NCI-H748 (cell line): ENCODE measurements around the gene PNMT.
A peak's percentile ranks its signal among the peaks of the same experiment; 100 is the strongest.

Experiments used
- DNase-seq: peaks from one replicate; lab custom pipeline; 2025; ENCODE audit not compliant: unreplicated experiment; lab: John Stamatoyannopoulos, UW

Gene PNMT

GRCh38 chr17:39653316-39653661 is 15.0 kb upstream of the PNMT start:
- DNase-seq, result no peak

DNA sequence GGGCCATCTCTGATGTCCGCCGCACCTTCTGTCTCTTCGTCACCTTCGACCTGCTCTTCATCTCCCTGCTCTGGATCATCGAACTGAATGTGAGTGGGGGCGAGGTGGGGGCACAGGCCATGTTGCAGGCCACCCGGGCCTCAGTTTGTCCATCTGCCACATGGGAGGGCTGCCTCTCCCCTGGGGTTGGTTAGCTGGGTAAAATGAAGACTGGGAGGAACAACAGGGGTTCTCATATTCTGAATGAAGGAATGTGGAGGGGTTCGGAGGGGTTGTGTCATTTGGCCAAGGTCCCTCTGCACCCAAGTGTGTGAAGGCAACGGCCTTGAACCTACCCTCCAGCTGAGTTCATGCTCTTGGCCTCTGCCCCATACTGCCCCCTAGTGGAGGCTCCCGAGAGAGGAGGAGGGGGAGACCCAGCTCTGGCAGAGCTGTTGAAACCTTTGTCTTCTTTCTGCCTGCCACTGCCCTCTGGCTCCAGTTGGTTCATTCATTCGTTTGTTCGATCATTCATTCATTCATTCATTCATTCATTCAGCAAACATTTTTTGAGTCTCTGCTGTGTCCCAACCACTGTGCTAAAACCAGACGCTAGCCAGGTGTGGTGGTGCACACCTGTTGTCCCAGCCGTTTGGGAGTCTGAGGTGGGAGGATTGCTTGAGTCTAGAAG is 14.5 kb upstream of the PNMT start:
- peak; percentile 36 for DNase-seq

DNA sequence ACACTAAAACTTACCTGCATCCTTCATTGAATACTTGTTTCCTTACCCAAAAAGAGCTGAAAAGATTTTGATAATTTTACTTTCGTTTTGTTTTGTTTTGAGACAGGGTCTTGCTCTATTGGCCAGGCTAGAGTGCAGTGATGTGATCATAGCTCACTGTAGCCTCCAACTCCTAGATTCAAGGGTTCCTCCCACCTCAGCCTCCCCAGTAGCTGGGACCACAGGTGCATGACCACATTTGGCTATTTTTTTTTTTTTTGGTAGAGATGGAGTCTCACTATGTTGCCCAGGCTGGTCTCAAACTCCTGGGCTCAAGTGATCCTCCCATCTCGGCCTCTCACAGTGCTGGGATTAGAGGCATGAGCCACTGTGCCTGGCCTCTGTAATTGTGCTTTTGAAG is 13.1 kb upstream of the PNMT start:
- no peak for DNase-seq

GRCh38 chr17:39658346-39658745 is 9.9 kb upstream of the PNMT start:
- DNase-seq, result no peak

- no peak for DNase-seq
Observed at GRCh38 chr17:39658760-39659159, 9.5 kb upstream of the PNMT start.

GRCh38 chr17:39659279-39660010 is 8.8 kb upstream of the PNMT start:
- DNase-seq, result no peak

DNA sequence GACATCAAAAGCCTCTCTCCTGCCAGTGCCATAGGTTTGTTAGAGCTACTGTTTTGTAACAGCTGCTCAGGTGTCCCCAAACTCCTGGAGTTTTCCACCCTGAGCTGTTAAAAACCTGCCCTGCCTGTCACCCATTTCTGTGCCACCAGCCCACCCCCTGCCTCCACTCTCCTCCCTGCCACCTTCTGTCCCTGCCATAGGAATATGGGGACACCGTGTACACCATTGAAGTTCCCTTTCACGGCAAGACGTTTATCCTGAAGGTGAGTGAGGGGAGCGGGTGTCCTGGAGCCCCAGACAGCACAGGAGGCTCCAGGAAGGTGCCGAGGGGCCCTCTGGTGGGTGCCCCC is 8.3 kb upstream of the PNMT start:
- DNase-seq, result no peak

DNA sequence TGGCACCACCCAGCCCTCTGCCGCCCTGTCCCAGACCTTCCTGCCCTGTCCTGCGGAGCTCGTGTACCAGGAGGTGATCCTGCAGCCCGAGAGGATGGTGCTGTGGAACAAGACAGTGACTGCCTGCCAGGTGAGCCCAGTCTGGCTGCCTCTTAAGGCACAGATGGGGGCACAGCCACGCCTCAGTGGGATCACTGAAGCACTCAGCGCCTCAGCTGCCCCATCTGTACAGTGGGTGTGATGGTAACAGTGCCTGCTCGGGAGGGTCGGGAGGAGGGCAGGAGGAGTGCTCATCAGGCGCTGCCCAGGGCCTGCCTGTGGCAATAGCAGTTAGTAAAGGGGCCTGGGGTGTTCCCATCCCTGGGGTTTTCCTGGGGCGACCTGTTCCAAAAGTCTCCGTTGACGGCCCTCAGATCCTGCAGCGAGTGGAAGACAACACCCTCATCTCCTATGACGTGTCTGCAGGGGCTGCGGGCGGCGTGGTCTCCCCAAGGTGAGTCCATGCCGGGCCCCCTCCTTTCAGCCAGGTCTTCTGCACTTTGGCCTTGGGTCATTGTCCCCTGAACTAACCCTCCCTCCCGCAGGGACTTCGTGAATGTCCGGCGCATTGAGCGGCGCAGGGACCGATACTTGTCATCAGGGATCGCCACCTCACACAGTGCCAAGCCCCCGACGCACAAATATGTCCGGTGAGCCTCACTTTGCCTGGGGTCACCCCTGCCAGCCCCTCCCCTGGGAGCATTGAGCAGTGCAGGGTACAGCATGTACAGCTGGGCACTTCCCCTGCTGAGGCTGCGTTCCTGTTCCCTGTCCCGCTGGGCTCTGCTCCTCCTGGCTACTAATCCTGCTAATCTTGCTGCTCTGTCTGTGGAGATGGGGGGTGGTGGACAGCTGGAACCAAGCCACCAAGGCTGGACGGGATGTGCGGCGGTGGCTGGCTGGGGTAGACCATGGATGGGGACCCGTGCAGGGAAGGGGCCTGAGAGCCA is 7.6 kb upstream of the PNMT start:
- no peak for DNase-seq

DNA sequence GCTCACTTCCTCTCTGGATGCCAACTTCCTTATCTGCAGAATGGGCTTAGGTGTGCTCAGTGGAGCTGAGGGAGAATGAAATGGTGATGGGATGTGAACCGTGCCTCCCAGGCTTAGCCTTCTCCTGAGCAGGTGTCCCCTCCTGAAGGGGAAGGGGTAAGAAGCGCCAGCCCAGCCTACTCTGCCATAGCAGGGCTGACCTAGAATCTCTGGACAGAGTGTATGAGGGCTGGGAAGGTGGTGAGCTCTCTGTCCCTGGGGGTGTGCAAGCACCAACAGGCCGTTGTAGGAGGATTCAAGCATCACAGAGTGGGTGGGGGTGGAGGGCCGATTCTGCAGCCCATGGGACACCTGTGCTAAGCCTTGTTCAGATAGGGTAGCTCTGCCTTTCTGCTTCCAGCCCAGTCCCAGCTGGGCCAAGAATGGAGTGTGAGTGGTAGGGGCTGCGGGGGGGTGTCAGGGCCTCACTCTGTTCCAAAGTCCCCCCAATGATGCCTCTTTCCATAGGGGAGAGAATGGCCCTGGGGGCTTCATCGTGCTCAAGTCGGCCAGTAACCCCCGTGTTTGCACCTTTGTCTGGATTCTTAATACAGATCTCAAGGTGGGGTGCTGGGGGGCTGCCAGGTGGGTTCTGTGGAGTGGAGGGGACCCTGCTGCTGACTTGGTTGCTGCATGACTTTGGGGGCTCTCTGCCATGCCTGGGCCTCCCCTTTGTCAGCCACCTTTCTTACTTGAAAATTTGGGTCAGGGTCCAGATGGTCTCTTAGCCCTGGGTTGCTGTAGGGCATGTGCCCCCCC is 6.3 kb upstream of the PNMT start:
- no peak for DNase-seq

DNA sequence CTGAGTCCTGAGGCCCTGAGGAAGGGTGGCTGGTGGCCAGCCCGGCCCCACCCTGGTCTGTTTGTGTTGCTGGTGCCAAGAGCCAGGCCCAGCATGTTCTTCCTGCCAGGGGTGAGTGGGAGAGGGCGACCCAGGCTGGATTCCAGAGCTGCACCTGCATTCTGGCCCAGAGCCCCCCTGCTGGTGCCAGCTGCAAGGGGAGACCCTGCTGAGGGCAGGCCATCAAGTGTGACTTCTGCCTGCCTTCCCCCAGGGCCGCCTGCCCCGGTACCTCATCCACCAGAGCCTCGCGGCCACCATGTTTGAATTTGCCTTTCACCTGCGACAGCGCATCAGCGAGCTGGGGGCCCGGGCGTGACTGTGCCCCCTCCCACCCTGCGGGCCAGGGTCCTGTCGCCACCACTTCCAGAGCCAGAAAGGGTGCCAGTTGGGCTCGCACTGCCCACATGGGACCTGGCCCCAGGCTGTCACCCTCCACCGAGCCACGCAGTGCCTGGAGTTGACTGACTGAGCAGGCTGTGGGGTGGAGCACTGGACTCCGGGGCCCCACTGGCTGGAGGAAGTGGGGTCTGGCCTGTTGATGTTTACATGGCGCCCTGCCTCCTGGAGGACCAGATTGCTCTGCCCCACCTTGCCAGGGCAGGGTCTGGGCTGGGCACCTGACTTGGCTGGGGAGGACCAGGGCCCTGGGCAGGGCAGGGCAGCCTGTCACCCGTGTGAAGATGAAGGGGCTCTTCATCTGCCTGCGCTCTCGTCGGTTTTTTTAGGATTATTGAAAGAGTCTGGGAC is 5.5 kb upstream of the PNMT start:
- DNase-seq, result no peak

DNA sequence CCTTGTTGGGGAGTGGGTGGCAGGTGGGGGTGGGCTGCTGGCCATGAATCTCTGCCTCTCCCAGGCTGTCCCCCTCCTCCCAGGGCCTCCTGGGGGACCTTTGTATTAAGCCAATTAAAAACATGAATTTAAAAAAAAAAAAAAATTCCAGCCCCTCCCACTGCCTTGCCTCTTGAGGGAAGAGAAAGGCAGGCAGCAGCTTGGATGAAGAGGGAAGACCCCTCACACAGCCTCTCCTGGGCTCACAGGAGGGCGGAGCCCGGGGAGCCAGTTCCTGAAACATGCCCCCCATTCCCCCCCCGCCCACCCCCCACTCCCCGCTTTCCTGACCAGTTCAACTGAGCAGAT is 4.9 kb upstream of the PNMT start:
- no peak for DNase-seq

DNA sequence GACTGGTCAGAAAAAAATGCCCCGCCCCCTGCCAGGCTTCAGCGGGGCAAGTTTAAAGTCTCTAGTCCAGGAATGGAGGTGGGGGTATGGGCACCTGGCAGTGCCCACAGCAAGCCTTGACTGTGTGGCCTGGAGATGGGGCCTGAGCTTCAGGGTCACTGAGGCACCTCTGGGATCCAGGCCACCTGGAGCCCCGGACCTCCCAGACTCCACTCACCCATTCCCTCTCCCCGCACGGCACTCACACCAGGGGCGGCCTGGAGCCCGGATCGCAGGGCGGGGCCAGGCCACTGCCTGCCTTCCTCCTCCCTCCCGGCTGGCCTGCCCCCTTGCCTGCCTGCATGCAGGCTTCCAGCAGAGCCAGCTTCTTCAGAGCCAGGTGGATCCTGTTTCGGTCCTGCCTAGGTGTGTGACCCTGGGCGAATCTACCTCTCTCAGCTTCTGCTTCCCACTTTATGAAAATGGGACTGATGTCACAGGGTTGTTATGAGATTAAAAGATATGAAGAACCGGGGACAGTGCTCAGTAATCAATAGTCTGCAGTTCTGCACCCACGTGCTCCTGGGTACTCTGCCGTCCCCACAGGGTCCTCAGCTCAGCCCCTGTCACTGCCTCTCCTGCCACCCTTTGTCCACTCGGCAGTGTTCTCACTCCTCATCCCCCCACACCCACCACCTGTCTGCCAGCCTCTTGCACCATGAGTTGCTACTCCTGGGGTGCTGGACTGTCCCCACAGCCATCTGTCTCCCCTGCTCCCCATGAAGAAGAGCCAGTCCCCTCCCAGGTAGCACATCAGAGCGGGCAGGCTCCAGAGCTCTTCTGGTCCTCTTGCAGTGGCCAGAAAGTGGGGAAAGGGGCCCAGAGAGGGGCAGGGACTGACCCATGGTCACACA is 4.3 kb upstream of the PNMT start:
- no peak for DNase-seq

DNA sequence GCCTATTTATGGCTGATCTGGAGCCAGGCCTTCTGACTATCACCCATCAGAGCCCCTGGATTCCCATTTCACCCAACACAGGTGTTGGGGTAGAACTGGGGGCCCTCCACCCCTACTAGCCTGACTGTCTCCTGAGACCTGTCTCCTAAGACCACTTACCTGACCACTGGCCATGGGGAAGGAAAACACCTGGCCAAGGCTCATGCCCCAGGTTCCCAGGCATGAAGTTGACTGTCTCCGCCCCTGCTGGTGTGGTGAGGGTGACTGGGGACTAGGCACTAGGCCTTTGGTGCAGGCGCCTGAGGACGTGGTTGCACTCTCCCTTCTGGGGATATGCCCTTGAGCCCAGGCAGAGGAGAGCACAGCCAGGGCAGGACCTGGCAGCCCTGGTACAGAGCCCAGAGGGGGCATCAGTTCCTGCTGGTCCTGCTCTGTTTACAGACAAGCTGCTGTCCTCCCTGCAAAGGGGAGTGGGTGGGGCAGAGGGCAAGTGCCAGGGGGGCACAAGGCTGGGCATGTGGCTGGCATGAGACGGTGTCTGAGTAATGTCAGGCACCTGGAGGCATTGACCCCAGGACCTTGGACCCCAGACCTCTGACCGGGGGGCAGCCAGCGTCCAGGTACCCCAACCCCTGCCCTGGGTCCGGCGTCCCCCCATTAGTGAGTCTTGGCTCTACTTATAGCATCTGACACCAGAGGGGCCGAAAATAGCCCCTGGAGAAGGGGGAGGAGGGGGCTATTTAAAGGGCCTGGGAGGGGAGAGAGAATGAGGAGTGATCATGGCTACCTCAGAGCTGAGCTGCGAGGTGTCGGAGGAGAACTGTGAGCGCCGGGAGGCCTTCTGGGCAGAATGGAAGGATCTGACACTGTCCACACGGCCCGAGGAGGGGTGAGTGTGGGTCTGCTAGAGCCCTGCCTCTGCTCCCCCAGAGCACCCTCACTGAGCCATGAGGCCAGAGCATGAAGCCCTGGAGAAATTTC is 3.4 kb upstream of the PNMT start, which contains the start of gene TCAP:
TCAP (plus strand) TSS at position 769 of the 981 bp plus-strand sequence; CDS start at position 780, 11 bp downstream.
- DNase-seq, result no peak

- peak; percentile 28 for DNase-seq
Observed at GRCh38 chr17:39665642-39666224, 2.5 kb upstream of the PNMT start.

DNA sequence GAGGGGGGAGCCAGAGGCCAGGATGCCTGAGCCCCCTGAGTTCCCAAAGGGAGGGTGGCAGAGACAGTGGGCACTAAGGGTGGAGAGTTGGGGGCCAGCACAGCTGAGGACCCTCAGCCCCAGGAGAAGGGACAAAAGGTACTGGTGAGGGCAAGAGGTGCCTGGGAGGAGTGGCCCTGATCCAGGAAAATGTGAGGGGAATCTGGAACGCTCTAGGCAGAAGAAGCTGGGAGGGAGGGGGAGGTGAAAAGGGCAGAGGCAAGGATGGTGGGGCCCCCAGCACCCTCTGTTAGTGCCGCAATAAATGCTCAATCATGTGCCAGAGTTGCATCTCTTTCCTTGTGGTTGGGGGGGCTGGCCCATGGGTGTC is 2.0 kb upstream of the PNMT start:
- no peak for DNase-seq

DNA sequence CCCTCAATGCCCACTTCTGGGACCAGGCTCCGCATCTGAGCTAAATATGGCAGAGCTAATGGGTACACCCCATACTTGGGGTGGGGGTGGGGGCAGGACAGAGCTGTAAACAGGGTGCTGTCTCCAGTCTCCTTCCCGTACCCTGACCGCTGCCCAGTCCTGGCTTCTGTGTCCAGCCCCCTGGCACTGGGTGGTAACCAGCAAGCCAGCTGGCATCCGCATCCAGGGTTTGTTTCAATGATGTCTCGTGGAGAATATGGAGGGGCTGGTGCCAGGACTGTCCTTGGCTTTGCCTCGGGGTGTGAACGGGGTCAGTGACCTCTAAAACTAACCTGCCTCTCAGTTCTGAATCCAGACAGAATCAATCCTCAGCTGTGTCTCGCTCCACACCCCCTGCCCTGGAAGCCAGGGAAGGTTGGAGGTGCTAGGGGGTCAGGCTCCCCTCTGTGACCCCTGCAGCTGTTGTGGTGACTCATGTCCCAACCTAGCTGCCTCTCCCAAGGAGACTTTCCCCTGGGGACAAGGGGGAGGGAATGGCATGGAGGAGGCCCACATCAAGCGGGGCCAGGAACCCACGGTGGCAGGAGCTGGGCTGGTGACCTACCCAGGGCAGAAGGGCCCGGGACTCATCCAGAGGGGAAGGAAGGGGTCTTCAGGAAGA is 1.5 kb upstream of the PNMT start:
- no peak for DNase-seq

DNA sequence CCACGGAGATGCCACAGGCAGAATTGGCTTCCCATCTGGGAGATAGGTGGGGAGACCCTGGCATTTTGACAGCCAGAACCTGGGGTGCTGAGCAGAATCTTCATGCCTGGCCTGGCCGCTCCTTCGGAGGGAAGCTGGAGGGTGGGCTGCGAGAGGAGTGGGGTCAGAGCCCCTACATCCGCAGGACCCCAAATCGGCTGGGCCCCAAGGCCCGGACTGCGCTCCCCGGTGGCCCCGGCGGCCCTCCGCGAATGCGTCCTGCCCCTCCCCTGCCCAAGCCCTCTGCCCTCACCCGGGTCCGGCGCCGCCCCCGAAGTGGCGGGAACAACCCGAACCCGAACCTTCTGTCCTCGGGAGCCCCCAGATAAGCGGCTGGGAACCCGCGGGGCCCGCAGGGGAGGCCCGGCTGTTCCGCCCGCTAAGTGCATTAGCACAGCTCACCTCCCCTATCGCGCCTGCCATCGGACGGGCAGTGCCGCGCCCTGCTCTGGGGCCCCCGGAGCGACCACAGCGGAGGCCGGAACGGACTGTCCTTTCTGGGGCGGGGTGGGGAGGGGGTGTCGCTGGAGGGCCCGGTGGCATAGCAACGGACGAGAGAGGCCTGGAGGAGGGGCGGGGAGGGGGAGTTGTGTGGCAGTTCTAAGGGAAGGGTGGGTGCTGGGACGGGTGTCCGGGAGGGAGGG is 850 bp upstream of the PNMT start:
- peak; percentile 41 for DNase-seq
